Activated B cell treated with CpG ODN at 0.5 μM for 24 hours (primary cell): ENCODE results near the gene MMRN1. TPM values are rescaled to one million over a fixed set of nuclear protein-coding genes. Genes with fewer than 3 reads are reported as not detected.
A peak's percentile ranks its signal among the peaks of the same experiment; 100 is the strongest.

Source experiments
- ATAC-seq: fragments of 200-7000 bp; cut with Tn5 transposase; one replicate; pipeline ENCODE4 v1.10.0; 2021; ENCODE audit warnings: low read depth, mild to moderate bottlenecking, moderate library complexity
- CTCF ChIA-PET: fragments of 350-600 bp; sonication (Branson Sonifier 250); formaldehyde crosslinking; loops from one replicate; lab custom pipeline; 2021; ENCODE audit warnings: antibody characterized with exemption; lab: Charles Lee
- POLR2A ChIA-PET: fragments of 350-600 bp; sonication (Branson Sonifier 250); formaldehyde crosslinking; loops from one replicate; lab custom pipeline; 2021; ENCODE audit warnings: antibody characterized with exemption; lab: Charles Lee
- DNase-seq: peaks from one replicate; pipeline ENCODE4 v3.0.0; 2022
- H3K27ac Mint-ChIP-seq: one replicate; pipeline ENCODE4 v1.8.0; 2020; ENCODE audit warnings: mixed read lengths
- H3K27me3 Mint-ChIP-seq: one replicate; pipeline ENCODE4 v1.8.0; 2021; ENCODE audit warnings: mixed read lengths
- H3K36me3 Mint-ChIP-seq: one replicate; pipeline ENCODE4 v1.8.0; 2021; ENCODE audit warnings: low read depth, mixed read lengths
- H3K4me1 Mint-ChIP-seq: one replicate; pipeline ENCODE4 v1.8.0; 2021; ENCODE audit warnings: mixed read lengths
- H3K4me3 Mint-ChIP-seq: one replicate; pipeline ENCODE4 v1.8.0; 2020; ENCODE audit warnings: mild to moderate bottlenecking, mixed read lengths
- H3K9me3 Mint-ChIP-seq: one replicate; pipeline ENCODE4 v1.8.0; 2020; ENCODE audit warnings: mixed read lengths
- intact Hi-C: fragments of 100-400 bp; cut with micrococcal nuclease; formaldehyde crosslinking; loops from one replicate; pipeline ENCODE4 v1.15.1; 2024
- total RNA-seq: library from RNA; stranded (reverse); gene quantifications from 2 replicates; pipeline ENCODE4 v1.2.3, GENCODE V29; 2022
- TF ChIP-seq, protein P1 (sequence below): fragments of 200-600 bp; IDR thresholded peaks from one replicate; pipeline ENCODE4 v1.8.0; 2022; ENCODE audit warnings: antibody characterized with exemption, mild to moderate bottlenecking

The MMRN1 gene, protein sequence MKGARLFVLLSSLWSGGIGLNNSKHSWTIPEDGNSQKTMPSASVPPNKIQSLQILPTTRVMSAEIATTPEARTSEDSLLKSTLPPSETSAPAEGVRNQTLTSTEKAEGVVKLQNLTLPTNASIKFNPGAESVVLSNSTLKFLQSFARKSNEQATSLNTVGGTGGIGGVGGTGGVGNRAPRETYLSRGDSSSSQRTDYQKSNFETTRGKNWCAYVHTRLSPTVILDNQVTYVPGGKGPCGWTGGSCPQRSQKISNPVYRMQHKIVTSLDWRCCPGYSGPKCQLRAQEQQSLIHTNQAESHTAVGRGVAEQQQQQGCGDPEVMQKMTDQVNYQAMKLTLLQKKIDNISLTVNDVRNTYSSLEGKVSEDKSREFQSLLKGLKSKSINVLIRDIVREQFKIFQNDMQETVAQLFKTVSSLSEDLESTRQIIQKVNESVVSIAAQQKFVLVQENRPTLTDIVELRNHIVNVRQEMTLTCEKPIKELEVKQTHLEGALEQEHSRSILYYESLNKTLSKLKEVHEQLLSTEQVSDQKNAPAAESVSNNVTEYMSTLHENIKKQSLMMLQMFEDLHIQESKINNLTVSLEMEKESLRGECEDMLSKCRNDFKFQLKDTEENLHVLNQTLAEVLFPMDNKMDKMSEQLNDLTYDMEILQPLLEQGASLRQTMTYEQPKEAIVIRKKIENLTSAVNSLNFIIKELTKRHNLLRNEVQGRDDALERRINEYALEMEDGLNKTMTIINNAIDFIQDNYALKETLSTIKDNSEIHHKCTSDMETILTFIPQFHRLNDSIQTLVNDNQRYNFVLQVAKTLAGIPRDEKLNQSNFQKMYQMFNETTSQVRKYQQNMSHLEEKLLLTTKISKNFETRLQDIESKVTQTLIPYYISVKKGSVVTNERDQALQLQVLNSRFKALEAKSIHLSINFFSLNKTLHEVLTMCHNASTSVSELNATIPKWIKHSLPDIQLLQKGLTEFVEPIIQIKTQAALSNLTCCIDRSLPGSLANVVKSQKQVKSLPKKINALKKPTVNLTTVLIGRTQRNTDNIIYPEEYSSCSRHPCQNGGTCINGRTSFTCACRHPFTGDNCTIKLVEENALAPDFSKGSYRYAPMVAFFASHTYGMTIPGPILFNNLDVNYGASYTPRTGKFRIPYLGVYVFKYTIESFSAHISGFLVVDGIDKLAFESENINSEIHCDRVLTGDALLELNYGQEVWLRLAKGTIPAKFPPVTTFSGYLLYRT
- total RNA-seq: 0.05 and 0.16 TPM in 2 replicates

DNA sequence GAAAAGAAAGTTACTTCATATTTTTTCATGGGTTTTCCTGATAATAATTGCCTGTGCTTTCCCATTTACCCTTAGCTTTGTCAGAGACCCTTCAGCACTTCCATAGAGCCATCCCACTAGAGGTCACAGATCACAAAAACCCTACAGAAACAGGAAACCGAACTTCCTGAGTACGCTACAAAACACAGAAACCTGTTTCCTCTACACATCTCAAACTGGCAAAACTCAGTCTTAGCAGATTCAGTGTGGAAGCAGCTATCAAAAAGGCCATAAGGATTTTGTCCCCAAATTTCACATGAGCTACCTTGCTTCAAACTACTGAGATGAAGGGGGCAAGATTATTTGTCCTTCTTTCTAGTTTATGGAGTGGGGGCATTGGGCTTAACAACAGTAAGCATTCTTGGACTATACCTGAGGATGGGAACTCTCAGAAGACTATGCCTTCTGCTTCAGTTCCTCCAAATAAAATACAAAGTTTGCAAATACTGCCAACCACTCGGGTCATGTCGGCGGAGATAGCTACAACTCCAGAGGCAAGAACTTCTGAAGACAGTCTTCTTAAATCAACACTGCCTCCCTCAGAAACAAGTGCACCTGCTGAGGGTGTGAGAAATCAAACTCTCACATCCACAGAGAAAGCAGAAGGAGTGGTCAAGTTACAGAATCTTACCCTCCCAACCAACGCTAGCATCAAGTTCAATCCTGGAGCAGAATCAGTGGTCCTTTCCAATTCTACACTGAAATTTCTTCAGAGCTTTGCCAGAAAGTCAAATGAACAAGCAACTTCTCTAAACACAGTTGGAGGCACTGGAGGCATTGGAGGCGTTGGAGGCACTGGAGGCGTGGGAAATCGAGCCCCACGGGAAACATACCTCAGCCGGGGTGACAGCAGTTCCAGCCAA lies at the start of gene MMRN1:
Gene MMRN1 (plus strand): TSS at position 206 of the 902 bp plus-strand sequence. CDS start 118 bp downstream, at position 324.
- no peak for DNase-seq
- Mint-ChIP-seq H3K27ac (no peak within 1 kb of the TSS), H3K36me3 (no peaks in the 10 kb centered on the region), H3K9me3 (no peaks in the 10 kb centered on the region), H3K27me3 (peaks cover 9% of the 10 kb centered on the region), H3K4me3 (peak within 1 kb of the TSS; percentile 52), H3K4me1 (peaks cover 15% of the 10 kb centered on the region)
- TF ChIP-seq, protein P1, sequence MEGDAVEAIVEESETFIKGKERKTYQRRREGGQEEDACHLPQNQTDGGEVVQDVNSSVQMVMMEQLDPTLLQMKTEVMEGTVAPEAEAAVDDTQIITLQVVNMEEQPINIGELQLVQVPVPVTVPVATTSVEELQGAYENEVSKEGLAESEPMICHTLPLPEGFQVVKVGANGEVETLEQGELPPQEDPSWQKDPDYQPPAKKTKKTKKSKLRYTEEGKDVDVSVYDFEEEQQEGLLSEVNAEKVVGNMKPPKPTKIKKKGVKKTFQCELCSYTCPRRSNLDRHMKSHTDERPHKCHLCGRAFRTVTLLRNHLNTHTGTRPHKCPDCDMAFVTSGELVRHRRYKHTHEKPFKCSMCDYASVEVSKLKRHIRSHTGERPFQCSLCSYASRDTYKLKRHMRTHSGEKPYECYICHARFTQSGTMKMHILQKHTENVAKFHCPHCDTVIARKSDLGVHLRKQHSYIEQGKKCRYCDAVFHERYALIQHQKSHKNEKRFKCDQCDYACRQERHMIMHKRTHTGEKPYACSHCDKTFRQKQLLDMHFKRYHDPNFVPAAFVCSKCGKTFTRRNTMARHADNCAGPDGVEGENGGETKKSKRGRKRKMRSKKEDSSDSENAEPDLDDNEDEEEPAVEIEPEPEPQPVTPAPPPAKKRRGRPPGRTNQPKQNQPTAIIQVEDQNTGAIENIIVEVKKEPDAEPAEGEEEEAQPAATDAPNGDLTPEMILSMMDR: no peak
- ChIA-PET CTCF (no interaction called here), POLR2A (no interaction called here)
- intact Hi-C loops: loop anchor here (5.0 kb wide), 1 partner anchor 58 kb away; the partner anchor contains the start of gene SNCA
- ATAC-seq: no peak

DNA sequence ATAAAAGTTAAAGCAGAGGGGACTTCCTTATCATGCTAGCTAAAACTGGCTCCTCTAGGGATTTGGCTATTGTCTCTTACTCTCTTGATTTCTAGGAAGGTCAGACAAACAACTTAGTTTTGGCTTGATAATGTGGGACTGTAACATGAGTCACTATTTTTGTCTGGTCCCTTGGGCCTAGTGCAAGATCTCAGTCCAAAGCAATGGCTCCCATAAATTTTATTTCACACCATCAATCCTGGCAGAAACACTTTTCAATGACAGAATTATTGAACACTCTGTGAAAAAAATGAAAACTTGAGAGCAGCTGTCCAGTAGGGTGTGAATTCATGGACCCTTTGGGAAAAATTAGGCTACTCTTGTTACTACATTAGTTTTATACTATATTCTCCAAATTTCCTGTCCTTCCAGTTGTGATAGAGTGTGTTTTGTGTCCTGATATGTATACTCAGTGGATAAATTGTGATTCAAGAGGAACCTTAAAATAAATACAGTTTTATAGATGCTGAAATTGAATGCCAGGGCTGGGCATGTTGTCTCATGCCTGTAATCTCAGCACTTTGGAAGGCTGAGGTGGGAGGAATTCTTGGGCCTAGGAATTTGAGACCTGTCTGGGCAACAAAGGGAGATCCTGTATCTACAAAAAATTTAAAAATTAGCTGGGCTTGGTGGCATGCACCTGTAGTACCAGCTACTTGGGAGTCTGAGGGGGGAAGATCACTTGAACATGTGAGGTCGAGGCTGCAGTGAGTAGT lies 46.9 kb upstream of the MMRN1 start:
- no peak for ATAC-seq
- no peaks in the 10 kb centered on the region for H3K4me1 Mint-ChIP-seq
- ChIA-PET POLR2A (no interaction called here), CTCF (no interaction called here)
- H3K36me3 Mint-ChIP-seq: no peaks in the 10 kb centered on the region
- TF ChIP-seq, protein P1: no peak
- H3K4me3 Mint-ChIP-seq: no peak overlapping the region
- no peak overlapping the region for H3K27ac Mint-ChIP-seq
- peaks cover 2% of the 10 kb centered on the region for H3K9me3 Mint-ChIP-seq
- no peak for DNase-seq
- intact Hi-C loops: no loop called here
- peaks cover 2% of the 10 kb centered on the region for H3K27me3 Mint-ChIP-seq

DNA sequence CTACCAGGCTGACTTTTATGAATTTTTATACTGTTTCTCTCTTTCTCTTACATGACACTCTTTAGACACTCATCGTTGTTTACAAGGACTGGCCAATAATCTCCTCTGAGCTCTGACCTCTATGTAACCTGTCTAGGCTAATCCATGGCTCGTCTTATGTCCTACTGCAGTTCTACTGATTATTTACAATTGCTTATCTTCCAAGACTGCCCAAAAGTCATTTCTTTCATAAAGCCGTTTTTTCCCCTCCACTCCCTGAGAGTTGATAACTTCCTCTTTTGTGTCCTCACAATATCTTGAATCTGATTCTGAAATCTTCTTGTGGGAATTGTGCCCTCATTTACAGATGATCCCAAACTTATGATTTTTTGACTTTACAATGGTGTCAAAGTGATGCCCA lies 39.4 kb upstream of the MMRN1 start:
- CTCF ChIA-PET: interaction anchor here (1.1 kb wide), 1 partner anchor 13 kb away, joined by 3 read pairs; no protein-coding TSS in a partner anchor
- POLR2A ChIA-PET: no interaction called here
- TF ChIP-seq, protein P1: no peak
- DNase-seq: no peak
- peaks cover under 1% of the 10 kb centered on the region for H3K9me3 Mint-ChIP-seq
- no peaks in the 10 kb centered on the region for H3K36me3 Mint-ChIP-seq
- H3K4me3 Mint-ChIP-seq: no peak overlapping the region
- H3K27ac Mint-ChIP-seq: no peak overlapping the region
- no peaks in the 10 kb centered on the region for H3K27me3 Mint-ChIP-seq
- ATAC-seq: no peak
- no peaks in the 10 kb centered on the region for H3K4me1 Mint-ChIP-seq
- intact Hi-C loops: no loop called here

DNA sequence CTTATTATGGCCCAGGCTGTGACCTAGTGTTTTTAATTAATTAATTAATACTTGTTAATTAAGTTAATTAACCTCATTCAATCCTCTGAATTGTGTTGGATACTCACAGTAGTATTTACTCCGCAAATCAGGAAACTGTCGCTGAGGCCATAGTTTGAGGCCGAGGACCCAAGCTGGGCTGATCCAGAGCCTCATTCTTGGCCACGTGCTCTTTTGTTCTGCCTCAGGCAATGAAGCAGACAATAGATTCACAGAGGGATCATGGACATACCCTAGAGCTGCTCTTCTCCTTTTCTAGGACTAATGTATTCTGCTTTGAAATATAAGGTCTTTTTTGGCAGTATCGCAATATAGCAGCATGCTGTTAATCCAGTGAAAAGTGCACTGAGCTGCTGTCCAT lies 33.7 kb upstream of the MMRN1 start:
- ATAC-seq: no peak
- POLR2A ChIA-PET: no interaction called here
- intact Hi-C loops: no loop called here
- no peak overlapping the region for H3K4me3 Mint-ChIP-seq
- no peaks in the 10 kb centered on the region for H3K27me3 Mint-ChIP-seq
- TF ChIP-seq, protein P1: no peak
- H3K9me3 Mint-ChIP-seq: peaks cover 3% of the 10 kb centered on the region
- DNase-seq: no peak
- CTCF ChIA-PET: no interaction called here
- no peaks in the 10 kb centered on the region for H3K36me3 Mint-ChIP-seq
- no peaks in the 10 kb centered on the region for H3K4me1 Mint-ChIP-seq
- H3K27ac Mint-ChIP-seq: no peak overlapping the region
